Right atrium auricular region (tissue), 2 donors: ENCODE data around the gene LRP1. TPM values are rescaled to one million over a fixed set of nuclear protein-coding genes. Genes with fewer than 3 reads are reported as not detected.

Experiments used
- DNase-seq: peaks from one replicate; pipeline ENCODE4 v3.0.0-alpha.2; 2019; ENCODE audit warnings: low spot score
- H3K27ac ChIP-seq, 2 donors: fragments of 200-600 bp; sonication (generic); 1 replicate in 1 of 2; 2 replicates in 1 of 2; pipeline ENCODE4 v1.5.1; 2016 to 2019
- H3K27me3 ChIP-seq, 2 donors: fragments of 200-600 bp; sonication (generic); one replicate each; pipeline versions ENCODE4 v1.5.1 to v1.6.0; 2017 to 2019
- H3K36me3 ChIP-seq: fragments of 200-600 bp; sonication (generic); one replicate; pipeline ENCODE4 v1.5.1; 2016
- H3K4me1 ChIP-seq, 2 donors: fragments of 200-600 bp; sonication (generic); one replicate each; pipeline versions ENCODE4 v1.5.1 to v1.6.0; 2017 to 2019
- H3K4me3 ChIP-seq, 2 donors: fragments of 200-600 bp; sonication (generic); 1 replicate in 1 of 2; 2 replicates in 1 of 2; pipeline ENCODE4 v1.5.1; 2017 to 2019; ENCODE audit warnings: mild to moderate bottlenecking in 1 of 2, moderate library complexity in 1 of 2
- H3K9me3 ChIP-seq, 2 donors: fragments of 200-600 bp; sonication (generic); one replicate each; pipeline ENCODE4 v1.5.1; 2019
- CTCF ChIP-seq, 2 donors: fragments of 200-600 bp; sonication (generic); IDR thresholded peaks; one replicate each; pipeline ENCODE4 v1.5.1; 2019; ENCODE audit warnings: antibody characterized with exemption in 2 of 2
- total RNA-seq, 2 donors: library from RNA; depleted of rRNA; stranded (reverse); fragments of >200 nt; gene quantifications; one replicate each; pipeline ENCODE4 v1.1.0, GENCODE V29; 2016

The LRP1 gene
- total RNA-seq, 2 donors from 2014 or later: 89.4 to 211 TPM

GRCh38 chr12:57200497-57200896 is 72.2 kb downstream of the LRP1 start:
- peaks cover 100% of the 10 kb centered on the region for H3K36me3 ChIP-seq
- DNase-seq: no peak
- H3K4me1 ChIP-seq: no peaks in the 10 kb centered on the region
- no peaks in the 10 kb centered on the region for H3K9me3 ChIP-seq
- no peak overlapping the region for H3K27ac ChIP-seq
- H3K27me3 ChIP-seq: no peaks in the 10 kb centered on the region
- no peak overlapping the region for H3K4me3 ChIP-seq
- TF ChIP-seq CTCF (IDR thresholded peaks at IDR 0.05): no peak

GRCh38 chr12:57201219-57201618 is 72.9 kb downstream of the LRP1 start:
- DNase-seq: no peak
- no peak overlapping the region for H3K4me3 ChIP-seq
- peaks cover 100% of the 10 kb centered on the region for H3K36me3 ChIP-seq
- H3K9me3 ChIP-seq: no peaks in the 10 kb centered on the region
- H3K27me3 ChIP-seq: no peaks in the 10 kb centered on the region
- no peak for TF ChIP-seq CTCF (IDR thresholded peaks at IDR 0.05)
- no peaks in the 10 kb centered on the region for H3K4me1 ChIP-seq
- no peak overlapping the region for H3K27ac ChIP-seq

- TF ChIP-seq CTCF (IDR thresholded peaks at IDR 0.05): no peak
- Histone ChIP-seq H3K36me3 (peaks cover 100% of the 10 kb centered on the region), H3K27me3 (no peaks in the 10 kb centered on the region), H3K4me3 (no peak overlapping the region), H3K27ac (no peak overlapping the region), H3K9me3 (no peaks in the 10 kb centered on the region), H3K4me1 (no peaks in the 10 kb centered on the region)
- DNase-seq: no peak
Observed at GRCh38 chr12:57201631-57202030, 73.3 kb downstream of the LRP1 start.

GRCh38 chr12:57202321-57202720 is 74.0 kb downstream of the LRP1 start:
- Histone ChIP-seq H3K4me3 (no peak overlapping the region), H3K4me1 (peaks cover 0 to under 1% of the 10 kb centered on the region in 2 donors), H3K27ac (no peak overlapping the region), H3K27me3 (no peaks in the 10 kb centered on the region), H3K9me3 (no peaks in the 10 kb centered on the region), H3K36me3 (peaks cover 98% of the 10 kb centered on the region)
- no peak for TF ChIP-seq CTCF (IDR thresholded peaks at IDR 0.05)
- no peak for DNase-seq

- TF ChIP-seq CTCF (IDR thresholded peaks at IDR 0.05): no peak
- Histone ChIP-seq H3K4me3 (no peak overlapping the region), H3K4me1 (peaks cover 0 to 9% of the 10 kb centered on the region in 2 donors), H3K27ac (no peak overlapping the region), H3K36me3 (peaks cover 98% of the 10 kb centered on the region), H3K9me3 (no peaks in the 10 kb centered on the region), H3K27me3 (no peaks in the 10 kb centered on the region)
- no peak for DNase-seq
Observed at GRCh38 chr12:57203201-57203600, 74.9 kb downstream of the LRP1 start.

- H3K27me3 ChIP-seq: no peaks in the 10 kb centered on the region
- DNase-seq: no peak
- no peak overlapping the region for H3K4me3 ChIP-seq
- H3K9me3 ChIP-seq: no peaks in the 10 kb centered on the region
- H3K36me3 ChIP-seq: peaks cover 96% of the 10 kb centered on the region
- H3K27ac ChIP-seq: no peak overlapping the region
- TF ChIP-seq CTCF (IDR thresholded peaks at IDR 0.05): no peak
- H3K4me1 ChIP-seq: peaks cover 0 to 15% of the 10 kb centered on the region in 2 donors
Observed at GRCh38 chr12:57203791-57204190, 75.5 kb downstream of the LRP1 start.
